ENCODE measurements around the gene ZIC5.
A peak's percentile ranks its signal among the peaks of the same experiment; 100 is the strongest.

Gene ZIC5

DNA sequence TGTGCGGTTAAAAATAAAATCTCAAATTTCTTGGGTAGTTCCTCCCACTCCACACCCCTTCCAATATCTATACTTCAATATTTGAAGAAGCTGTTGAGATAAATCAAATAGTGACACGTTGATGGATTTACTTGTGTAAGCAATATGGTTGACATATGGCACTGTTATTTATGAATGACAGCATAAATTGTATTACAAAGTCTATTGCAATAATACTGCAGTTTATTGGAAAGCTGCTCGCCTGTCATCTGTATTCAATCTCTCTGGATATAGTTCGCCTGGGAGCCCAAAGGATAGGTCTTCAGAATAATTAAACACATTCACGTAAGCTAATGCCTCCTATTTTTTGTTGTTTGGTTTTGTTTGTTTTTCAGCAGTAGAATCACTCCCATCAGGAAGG is 5.0 kb upstream of the ZIC5 start:
- no peak for DNase-seq (ENCODE audit: low read depth in 2 of 2, low spot score in 1 of 2)

DNA sequence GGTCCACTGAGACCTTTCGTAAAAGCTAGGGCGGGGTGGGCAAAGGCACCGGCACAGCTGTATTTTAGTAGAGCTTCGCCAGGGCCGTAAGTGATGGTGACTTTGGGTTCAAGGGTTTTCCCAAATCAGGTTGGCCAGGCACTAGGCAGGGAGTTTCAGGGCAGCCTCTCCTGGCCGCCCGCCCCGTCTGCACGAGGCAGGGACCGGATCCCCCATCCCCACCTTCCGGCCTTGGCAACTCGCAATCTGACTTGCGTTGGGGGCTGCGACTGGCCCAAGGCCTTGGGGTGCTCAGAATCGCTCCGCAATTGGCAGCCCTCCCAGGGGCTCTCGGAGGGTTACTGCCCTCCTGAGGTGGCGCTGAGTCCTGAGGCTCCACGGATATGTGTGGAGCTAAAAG is 4.1 kb upstream of the ZIC5 start:
- no peak for DNase-seq (ENCODE audit: low read depth in 2 of 2, low spot score in 1 of 2)

DNA sequence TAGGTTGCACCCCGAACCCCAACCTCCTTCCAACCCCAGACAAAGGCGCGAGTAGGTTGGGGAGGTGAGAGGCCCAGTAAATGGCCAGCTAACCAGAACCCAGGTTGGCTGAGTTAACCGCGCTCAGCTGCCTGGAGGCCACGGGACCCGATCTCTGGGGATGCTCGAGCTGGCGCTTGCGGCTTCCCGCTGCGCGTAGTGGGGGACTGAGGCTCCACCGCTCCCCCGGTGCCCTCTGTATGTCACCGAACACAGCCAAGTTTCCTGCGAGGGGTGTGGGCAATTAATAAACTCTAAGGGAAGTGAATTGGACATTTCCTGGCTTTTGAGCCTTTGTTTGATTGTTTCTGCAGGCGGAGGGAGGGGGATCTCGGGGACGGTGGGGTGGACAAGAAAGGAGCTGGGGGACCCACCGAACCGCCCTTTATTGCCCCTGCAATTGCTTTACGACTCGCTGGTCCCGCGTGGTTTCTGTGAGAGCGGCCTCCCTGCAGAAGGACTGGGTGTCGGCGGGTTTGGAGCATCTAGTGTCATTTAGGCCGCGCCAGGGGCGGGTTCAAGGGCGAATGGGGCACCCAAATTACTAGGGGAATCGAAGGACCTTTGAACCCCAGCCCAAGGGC is 3.5 kb upstream of the ZIC5 start:
- DNase-seq (ENCODE audit: low read depth in 2 of 2, low spot score in 1 of 2) = no peak

DNA sequence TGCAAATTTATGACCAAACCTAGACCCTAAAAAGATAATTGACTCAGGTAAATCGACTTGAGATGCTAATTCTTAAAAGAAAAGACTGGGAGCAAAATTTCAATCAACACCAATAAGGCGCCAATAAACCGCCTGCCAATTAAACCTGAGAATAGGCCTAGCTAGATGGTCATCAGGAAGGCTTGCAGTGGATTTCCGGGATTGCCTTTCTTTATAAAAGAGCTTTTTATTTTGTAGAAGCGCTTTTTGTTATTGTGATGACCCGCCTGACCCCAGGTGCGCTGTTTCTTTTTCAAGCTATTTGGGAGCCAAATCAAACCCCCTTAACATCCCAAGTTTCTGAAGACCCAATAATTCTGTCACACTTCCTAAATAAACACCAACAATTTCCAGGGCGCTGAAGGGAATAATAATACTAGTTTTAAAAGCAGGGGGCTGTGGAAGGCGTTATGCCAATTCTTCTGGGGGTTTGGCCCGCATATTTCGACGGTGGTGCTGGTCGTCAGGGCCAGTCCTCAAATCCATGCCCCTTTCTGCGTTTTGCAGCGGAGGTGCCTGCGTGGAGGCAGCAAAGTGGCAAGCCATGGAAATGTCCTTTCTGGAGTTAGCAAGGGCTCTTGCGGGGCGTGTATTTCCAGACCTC is 2.9 kb upstream of the ZIC5 start:
- DNase-seq (ENCODE audit: low read depth in 2 of 2, low spot score in 1 of 2) = no peak

DNA sequence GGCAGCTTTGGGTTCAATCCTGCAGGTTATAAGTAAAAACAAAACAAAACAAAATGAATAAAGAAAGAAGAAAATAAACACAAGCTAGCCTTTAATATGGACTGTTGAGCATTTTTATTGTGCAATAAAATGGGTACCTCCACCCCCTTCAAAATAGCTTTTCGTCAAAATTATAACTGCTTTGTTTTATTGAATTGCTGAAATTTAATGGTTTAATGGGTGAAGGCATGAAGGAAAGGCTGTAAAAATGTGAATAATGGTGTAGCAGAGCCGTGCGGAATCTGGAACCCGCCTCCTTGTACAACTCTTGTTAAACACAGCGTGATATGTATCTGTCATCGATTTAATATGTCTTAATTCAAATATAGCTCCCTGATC is 2.2 kb upstream of the ZIC5 start:
- DNase-seq (ENCODE audit: low read depth in 2 of 2, low spot score in 1 of 2) = no peak

DNA sequence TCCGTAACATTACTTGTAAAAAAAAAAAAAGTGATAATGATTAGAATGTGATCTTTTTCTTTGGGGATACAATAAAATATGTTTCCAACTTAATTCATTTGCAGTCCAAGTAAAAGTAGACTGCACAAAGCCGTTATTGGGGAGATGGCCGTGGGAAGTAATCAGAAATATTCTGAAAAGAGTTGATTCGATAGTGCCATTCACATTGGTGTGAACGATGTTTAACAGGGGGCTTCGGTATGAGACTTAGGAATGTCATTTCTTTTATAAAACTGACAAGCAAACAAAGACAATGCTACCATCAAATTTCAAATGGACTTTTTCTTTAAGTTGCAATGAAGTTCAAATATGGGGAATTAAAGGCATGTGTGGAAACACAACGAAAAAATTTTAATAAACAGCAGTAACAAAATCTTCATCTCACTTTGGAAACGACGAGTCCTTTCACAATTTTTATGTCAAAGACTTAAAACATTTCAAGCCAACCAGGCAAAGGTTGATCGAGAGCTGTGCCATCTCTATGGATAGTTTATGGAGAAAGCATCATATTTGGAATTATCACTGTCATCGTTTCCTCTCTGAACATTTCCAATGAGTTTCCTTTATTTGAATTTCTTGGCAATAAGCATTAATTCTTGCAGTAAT is 1.7 kb upstream of the ZIC5 start:
- DNase-seq (ENCODE audit: low read depth in 2 of 2, low spot score in 1 of 2) = no peak

DNA sequence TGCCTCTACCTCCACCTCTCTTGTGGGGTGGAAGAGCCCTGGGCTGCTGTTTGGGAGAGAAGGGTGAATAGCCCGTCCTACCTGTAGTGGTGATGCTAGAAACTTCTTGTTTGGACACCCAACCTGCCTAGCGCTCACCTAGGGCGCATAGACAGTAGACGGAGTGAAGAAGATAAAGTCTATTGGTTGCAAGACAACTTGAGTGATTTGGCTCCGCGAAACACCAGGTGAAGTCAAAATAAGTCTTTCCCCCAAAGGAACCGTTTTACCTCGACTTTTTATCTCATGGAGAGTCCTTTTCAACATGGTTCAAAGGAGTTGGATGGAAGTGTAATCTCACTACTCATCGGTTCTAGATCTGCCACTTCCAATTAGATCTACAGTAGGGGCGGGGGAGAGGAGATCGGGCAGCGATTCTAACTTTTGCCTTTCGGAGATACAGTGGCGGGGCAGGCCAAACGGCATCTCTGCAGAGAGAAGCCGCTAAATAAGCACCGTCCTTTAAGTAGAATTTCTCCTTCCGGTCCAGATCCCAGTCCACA is 694 bp upstream of the ZIC5 start:
- no peak for DNase-seq (ENCODE audit: low read depth in 2 of 2, low spot score in 1 of 2)

DNA sequence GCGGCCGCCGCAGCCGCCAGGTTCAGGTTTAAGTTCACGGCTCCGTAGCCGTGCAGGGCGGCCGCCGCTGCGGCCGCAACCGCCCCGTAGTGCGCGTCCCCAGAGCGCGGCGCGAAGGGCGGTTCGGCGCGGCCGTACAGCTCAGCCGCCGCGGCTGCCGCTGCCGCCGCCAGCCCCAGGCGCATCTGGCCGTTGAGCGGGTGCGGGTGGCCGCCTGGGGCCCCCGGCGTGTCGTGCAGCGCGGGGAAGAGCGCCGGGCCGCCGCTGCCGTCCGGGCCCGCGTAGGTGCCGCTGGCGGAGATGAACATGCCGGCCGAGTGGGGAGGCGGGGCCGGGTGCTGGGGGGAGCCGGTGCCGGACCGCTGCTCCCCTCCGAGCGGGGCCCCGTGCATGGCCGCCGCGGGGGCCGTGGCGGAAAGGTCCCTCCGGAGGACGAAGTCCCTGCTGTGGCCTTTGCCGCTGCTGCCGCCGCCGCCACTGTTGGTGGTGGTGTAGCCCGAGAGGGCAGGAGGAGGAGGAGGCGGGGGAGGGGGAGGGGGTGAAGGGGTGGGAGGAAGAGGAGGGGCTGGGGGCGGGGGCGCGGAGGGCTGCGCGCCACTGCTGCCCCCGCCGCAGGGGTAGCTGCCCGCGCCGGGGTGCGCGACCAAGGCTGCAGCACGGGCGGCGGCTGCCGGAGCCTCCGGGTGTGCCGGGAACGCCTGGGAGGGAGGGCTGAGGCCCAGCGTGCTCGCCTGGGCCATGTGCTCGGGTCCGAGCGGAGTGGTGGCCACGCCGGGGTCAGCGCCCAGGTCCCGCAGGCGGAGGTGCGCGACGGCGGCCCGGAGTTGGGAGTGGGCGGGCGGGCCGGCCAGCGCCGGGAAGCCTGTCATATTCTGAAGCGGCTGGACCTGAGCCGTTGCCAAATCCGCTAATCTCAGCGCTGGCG is 654 bp downstream of the ZIC5 start:
- DNase-seq (ENCODE audit: low read depth in 2 of 2, low spot score in 1 of 2) = no peak

DNA sequence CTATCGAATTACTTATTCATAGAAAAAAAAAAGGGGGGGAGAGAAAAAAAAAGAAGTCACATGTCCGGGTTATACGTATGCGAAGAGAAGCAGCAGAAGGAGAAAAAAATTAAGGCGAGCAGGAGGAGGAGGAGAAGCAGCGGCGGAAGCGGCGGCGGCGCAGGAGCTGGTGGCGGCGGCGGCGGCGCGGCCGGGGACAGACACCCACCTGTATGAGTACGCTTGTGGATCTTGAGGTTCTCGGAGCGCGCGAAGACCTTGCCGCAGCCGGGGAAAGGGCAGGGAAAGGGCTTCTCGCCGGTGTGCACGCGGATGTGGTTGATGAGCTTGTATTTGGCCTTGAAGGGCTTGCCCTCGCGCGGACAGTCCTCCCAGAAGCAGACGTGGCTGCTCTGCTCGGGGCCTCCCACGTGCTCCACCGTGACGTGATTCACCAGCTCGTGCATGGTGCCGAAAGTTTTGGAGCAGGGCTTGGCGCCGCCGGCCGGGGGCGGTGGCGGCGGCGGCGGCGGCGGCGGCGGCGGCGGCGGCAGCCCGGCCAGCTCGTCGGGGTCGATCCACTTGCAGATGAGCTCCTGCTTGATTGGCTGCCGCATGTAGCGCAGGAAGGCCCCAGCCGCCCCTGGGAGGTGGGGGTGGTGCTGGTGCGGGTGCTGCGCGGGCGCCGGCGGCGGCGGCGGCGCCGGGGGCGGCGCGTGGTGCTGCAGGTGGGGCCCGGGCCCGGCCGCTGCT is 1.5 kb downstream of the ZIC5 start:
- DNase-seq (ENCODE audit: low read depth in 2 of 2, low spot score in 1 of 2) = peak; percentile 27 to 33

DNA sequence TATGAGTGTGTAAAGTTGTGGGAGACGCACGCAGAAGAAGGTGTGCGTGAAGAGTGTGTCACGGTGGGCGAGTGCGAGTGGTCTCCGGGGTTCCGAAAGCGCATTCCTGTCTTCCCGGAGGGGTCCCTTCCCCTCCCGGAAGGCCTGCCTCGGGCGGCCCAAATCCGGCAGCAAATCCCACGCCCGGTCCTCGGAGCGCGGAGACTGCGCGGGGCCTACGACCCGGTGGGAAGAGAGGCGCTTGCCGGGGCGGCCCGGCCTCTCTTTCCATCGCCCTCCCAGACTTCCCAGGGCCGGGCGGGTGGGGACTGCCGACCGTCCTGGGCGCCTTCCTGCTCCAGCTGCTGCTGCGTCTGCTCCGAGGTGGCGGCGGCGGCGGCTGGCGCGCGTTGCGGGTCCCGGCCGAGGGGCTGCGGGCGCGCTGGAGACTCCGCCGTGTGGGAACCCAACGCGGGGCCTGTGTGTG is 2.1 kb downstream of the ZIC5 start:
- no peak for DNase-seq (ENCODE audit: low read depth in 2 of 2, low spot score in 1 of 2)

DNA sequence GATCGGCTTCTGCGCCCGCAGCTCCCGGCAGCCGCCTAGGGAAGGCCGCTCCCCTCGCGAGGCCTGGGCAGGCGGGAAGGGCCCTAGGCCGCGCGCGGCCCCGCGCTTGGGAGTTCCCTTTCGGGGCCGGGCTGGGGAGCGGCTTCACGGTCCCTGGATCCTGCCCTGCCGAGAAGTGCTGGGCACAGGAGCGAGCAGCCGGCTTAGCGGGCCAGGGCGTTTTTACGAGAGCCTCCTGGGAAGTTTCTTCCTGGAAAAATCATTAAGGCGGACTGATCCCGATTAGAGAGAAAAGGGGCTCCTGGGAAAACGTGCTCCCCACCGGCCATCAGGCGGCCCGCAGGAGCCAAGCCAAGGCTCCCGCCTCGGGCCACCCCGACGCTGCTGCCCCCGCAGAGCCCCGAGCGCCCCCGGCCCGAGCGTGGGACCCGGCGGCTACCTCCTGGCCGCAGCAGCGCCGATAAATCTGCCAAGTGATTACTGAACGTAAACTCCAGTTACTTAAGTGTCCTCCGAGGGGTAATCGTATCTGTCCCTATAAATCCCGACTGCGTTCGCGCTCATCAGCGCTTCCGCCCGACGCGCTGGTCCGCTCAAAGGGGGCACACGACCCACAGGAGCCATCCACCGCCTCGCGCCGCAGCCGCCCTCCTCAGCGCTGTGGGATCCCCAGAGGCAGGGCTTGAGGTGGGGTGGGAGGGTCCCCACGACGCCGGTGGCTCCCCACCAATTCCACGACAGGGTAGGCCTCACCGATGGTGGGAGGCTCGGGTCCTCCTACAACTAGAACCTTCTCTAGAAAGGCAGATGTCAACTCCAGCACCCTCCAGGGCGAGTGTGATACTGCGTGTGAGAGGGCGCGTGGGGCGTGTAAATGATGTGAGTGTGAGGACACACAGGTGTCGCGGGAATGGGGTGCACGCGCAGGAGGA is 2.8 kb downstream of the ZIC5 start:
- DNase-seq (ENCODE audit: low read depth in 2 of 2, low spot score in 1 of 2) = no peak

DNA sequence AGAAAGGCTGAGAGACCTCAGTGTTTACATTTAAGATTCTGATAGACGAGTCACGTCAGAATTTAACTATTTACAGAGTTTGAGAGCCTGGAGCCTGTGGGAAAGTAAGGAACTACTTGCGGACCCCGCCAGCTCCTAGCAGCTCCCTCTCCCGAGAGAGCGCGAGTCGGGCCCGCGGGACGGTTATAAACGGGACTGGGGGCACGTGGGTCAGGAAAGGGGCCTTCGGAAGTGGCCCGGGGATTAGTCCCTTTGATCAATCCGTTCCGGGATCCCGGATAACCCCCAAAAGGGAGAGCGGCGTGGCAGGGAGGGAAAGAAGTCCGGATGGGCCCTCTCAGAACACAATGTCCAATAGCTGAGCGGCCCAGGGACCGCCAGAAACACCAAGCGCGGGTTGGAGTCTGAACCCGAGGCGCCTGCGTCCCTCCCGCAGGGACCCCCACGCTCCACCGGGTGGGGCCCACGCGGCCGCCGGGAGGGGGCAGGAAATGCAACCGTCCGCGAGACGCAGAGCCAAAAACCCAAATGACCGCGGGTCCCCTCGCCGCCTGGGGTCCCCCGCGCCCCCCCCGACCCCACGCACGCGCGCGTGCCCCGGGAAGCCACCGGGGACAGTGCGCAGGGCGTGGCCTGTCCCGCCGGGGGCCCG is 3.6 kb downstream of the ZIC5 start:
- no peak for DNase-seq (ENCODE audit: low read depth in 2 of 2, low spot score in 1 of 2)

DNA sequence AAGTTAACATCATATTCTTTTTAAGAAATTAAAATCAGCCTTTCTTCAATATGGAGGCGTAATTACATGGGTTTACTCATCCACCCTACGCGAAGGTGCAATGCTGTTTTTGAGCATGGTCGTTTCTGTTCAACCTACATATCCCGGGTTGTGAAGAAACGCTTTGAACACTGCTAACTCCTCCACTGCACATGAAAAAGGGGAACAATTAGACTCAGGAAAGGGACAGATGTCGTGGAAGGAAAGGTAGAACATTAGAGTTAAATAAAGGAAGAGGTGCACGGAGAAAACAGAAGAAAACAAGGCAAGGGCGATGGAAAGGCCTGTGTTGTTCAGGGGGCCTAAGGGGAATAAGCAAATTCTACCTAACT is 4.1 kb downstream of the ZIC5 start:
- DNase-seq (ENCODE audit: low read depth in 2 of 2, low spot score in 1 of 2) = no peak

DNA sequence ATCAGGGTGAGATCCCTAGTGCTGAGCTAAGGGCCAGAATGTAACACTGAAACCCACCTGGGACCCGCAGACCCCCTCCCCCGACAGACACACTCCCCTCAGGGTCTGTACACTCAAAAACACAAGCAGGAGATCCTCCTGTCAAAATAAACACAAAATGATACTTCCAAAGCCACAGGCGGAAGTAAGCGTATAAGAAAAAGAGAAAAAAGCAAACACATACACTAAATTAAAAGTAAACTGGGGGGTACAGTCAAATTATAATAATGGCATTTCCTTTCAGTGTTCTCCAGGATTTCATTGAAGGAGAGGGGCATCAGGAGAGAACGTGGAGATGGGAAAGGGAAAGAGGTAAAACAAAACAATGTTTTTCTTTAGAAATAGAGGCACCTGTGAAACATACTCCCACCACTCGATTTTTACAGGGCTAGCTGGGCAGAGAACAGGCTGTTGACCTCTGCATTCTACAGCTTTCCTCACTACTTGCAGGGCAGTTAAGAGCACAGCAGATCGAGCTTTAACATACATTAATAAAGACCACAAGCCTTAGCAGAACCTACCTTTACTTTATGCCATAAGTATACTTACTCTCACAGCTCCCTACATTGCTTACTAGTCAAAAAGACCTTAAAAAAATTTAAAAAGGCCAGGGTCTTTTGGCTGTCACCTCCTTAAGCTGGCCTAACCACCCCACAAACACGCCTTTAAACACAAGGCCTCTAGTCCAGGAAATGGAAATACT is 5.3 kb downstream of the ZIC5 start:
- DNase-seq (ENCODE audit: low read depth in 2 of 2, low spot score in 1 of 2) = no peak

DNA sequence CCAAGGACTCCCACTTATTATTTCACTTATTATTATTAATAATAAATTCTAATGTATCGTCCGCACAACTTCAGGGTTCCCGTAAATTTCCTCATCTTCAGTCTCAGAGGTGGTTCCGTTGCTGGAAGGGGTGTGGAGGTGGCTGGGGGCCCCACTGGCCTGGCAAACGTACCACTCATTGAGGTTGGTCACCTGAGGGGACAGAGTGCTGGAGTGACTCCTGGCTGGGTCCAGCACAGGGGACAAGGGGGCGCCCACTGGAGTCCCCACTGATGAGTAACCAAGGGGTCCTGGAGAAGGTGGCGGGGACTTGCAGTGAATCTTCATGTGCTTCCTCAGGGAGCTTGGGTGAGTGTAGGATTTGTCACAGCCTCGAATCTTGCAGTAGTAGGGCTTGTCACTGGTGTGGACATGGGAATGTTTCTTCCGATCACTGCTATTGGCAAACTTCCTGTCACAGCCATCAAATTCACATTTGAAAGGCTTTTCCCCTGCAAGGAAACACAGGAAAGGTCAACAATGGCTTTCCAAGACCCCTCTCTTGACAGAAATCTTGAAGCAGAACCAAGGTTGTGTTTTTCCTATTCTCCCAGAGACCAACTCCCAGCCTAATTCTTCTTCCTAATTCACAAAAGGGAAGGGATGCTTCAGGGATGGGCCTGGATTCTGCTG is 6.1 kb downstream of the ZIC5 start:
- DNase-seq (ENCODE audit: low read depth in 2 of 2, low spot score in 1 of 2) = no peak

DNA sequence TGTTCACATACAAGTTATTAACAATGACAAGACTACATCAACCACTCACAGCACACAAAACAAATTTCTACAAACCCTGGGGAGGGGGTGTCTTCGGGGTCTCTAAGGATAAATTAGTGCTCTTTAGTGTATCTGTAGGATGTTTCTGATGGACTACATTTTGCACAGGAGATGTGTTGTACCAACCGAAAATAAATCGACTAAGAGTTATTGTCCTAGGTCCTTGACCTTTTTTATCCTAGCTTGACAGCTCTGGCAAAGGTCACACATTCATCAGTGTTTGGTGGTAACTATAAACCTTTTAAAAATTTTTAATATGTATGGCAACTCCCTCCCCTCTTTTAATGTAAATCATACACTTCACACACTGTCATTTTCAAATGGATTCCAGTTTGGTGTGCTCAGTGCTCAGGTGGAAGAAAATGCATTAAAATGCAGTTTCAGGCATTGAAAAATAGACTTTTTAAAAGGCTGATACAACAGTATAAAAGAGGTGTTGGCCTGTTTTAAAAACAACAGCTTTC is 7.7 kb downstream of the ZIC5 start:
- no peak for DNase-seq (ENCODE audit: low read depth in 2 of 2, low spot score in 1 of 2)

DNA sequence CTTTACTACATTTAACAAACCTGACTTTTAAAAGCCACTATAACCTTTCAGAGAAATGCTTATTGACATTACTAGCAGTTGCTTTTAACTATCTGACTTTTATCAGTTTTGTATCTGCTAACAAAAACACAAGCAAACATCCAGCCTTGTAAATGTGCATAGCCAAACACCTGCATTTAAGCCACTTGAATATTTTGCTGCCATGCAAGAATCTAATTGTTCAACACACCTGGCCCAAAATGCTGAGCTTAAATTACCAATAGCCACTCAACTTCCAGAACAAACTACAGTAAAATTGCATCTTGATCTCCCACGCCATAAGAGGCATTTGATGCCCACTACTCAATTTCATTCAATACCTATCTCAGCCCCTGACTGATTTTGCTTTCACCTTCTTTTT is 9.3 kb downstream of the ZIC5 start:
- DNase-seq (ENCODE audit: low read depth in 2 of 2, low spot score in 1 of 2) = no peak

DNA sequence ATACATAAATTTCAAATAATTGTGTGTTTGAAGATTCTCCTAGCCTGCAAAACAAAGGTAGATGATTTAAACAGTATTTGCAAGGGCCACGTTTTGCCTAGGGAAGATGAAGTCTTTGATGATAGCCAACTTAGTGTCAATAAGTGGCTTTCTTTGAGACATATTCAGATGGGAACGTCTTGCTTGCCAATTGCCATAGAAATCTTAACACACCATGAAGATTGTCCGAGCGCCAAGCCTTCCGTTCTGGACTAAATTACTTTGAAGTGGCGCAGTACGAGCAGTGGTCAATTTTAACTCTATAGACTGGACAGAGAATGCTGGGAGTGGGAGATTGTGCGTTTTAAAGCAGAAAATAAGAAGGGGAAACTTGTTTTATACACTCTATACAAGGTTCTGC is 9.9 kb downstream of the ZIC5 start:
- no peak for DNase-seq (ENCODE audit: low read depth in 2 of 2, low spot score in 1 of 2)
